ENCODE measurements around the gene CPNE7.

DNA sequence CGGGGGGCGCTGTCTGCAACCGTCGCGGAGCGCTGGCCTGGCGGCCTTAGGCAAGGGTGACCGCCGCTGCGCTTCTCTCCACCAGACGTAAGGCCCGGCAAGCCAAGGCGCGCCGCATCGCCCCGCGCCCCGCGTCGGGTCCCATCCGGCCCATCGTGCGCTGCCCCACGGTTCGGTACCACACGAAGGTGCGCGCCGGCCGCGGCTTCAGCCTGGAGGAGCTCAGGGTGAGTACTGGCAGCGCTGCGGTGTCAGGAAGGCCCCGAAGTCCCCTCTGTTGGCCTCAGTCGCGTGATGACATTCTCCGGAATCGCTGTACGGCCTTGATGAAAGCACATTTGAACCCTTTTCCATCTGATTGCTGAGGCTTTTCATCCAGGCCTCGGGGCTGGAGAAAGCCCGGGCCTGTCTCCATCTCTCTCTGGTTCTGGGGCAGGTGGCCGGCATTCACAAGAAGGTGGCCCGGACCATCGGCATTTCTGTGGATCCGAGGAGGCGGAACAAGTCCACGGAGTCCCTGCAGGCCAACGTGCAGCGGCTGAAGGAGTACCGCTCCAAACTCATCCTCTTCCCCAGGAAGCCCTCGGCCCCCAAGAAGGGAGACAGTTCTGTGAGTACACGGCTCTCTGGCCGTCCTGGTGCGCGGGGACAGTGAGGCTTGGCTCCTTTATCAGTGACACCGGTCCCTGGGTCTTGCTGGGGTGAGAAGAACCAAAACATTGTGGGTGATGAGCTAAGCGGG is 14.2 kb upstream of the CPNE7 start:
- TF ChIP-seq NFYB (IDR thresholded peaks at IDR 0.05; ENCODE audit: insufficient read depth, low read depth, low read length) (no peak), EP300 (IDR thresholded peaks at IDR 0.05; ENCODE audit: borderline replicate concordance in 1 of 2, control insufficient read depth in 1 of 2, low read depth in 2 of 2, low read length in 2 of 2) (no peak), RCOR1 (conservative IDR thresholded peaks at IDR 0.05; ENCODE audit: low read depth, low read length) (no peak), CTCF (IDR thresholded peaks at IDR 0.05 in 2 of 3, conservative IDR thresholded peaks at IDR 0.05 in 1 of 3; ENCODE audit: control insufficient read depth in 2 of 3, extremely low read depth in 1 of 3, insufficient read depth in 1 of 3, low read depth in 3 of 3, low read length in 3 of 3) (no peak; a peak in 1 of 6 replicates), MXI1 (IDR thresholded peaks at IDR 0.05; ENCODE audit: low read depth, low read length) (no peak), NR2F1 (conservative IDR thresholded peaks at IDR 0.05) (no peak), POLR2AphosphoS2 (IDR thresholded peaks at IDR 0.05; ENCODE audit: low read depth, low read length) (no peak), SMAD1 (IDR thresholded peaks at IDR 0.05; ENCODE audit: low read depth, partially characterized antibody) (no peak), EZH2 (IDR thresholded peaks at IDR 0.05; ENCODE audit: borderline replicate concordance, control insufficient read depth, low read depth, low read length) (no peak)

All from GM12878 (cell line).